Stimulated activated CD4-positive, alpha-beta T cell treated with anti-CD3 and anti-CD28 coated beads, Interleukin-1b, Interleukin-23, amount 100 ng/mL, for 4 hours (primary cell): Measurements from ENCODE around the gene LAMA5.

Experiments
- DNase-seq, 2 donors: peaks; one replicate each; pipeline ENCODE4 v3.0.0-alpha.2; 2020; ENCODE audit warnings: low read depth in 2 of 2

LAMA5 gene

DNA sequence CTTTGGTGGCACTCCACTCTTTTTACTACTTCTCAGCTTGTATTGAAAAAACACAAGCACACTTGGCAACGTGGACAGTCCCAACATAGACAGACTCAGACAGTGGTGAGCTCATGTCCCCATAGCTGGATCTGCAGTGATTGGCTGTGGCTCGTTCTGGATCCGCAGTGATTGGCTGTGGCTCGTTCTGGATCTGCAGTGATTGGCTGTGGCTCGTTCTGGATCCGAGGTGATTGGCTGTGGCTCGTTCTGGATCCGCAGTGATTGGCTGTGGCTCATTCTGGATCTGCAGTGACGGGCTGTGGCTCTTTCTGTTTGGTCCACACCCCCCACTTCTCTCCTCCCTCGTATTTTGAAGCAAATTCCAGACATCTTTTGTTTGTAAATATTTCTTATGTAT lies 100.8 kb downstream of the LAMA5 start:
- DNase-seq: no peak

DNA sequence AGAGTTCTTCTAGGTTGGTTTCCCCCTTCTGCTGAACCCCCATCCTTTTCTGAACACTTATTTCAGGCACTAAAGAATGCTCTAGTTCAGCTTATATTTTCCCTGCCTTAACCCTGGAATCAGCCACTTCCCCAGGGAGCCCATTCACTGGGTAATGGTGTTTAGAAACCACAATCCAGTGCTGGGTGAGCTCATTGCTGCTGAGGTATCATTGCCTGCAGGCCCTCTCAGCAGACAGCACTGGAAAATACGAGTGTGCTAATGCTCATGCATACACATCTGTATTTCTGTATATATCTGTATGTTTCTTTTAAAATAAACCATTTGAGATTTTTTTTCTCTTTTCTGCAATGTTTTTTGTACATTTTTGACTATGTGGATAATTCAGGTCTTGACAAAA lies 101.7 kb downstream of the LAMA5 start:
- DNase-seq: no peak

DNA sequence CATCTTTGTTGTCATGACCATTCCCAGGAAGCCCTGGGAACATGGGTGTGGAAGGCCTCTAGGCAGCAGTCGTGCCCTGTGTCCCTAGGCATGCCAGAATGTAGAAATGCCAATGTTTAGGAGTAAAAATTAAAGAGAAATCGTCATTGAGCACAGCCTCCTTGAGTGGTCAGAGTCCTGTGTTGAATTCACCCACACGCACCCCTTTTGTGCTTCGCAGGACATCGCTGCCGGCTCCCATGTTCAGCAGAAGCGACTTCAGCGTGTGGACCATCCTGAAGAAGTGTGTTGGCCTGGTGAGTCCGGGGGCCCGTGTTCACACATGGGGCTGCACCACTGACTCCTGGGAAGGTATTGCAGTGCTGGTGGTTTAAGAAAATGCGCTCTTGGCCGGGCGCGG lies 103.7 kb downstream of the LAMA5 start:
- DNase-seq: no peak

DNA sequence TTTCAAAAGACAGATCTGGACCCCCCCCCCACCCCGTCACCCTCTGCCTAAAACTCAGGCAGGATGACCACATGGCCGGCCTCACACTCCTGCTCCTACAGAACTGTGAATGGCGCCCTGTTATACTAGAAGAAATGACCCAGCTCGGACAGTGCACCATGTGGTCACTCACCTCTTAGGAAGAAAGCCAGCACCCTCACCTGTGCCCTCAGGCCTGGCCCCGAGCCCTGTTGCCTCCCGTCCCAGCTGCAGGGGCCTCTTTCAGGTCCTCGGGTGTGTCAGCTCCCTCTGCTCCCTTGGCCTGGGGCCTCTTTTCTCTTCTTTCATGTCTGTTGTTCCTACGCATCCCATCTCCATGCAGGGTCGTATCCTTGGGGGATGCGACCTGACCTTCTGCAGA lies 105.0 kb downstream of the LAMA5 start:
- no peak for DNase-seq

DNA sequence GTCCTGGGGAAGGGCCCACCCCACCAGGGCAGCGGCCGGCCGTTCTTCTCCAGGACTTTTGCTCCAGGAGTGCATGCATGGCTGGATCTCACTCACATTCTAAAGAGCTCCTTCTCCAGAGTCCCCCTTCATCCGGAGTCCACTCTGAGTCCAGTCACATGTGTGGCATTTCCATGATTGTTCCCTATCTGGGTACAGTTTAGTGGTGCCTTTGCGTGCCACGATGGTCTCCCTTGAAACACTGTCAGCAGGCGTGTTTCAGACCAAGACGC lies 107.9 kb downstream of the LAMA5 start:
- no peak for DNase-seq
